HEK293 (cell line): ENCODE measurements around the gene CDX2.

Experiments
- CTCF ChIA-PET: fragments of 350-600 bp; formaldehyde crosslinking; extraction: SDS; loops from one replicate; lab custom pipeline; 2021; ENCODE audit warnings: antibody characterized with exemption; lab: Yijun Ruan, JAX
- POLR2A ChIA-PET: fragments of 300-600 bp; formaldehyde crosslinking; extraction: SDS; loops from one replicate; lab custom pipeline; 2020; ENCODE audit warnings: antibody characterized with exemption, inconsistent platforms; lab: Yijun Ruan, JAX
- H3K27ac ChIP-seq: fragments of 200-500 bp; sonication (Bioruptor generic); 2 replicates; pipeline ENCODE4 v1.5.1; 2014; ENCODE audit warnings: low read depth, low read length, control low read depth, inconsistent platforms; ENCODE audit errors: extremely low read depth
- H3K36me3 ChIP-seq, 2 experiments: fragments of 200-500 bp in 1 of 2; sonication (Bioruptor generic) in 1 of 2; 1 replicate in 1 of 2; 2 replicates in 1 of 2; pipeline ENCODE4 v1.5.1; 2014 to 2017; ENCODE audit warnings: inconsistent platforms in 2 of 2, low read length in 2 of 2; ENCODE audit not compliant: control insufficient read depth in 2 of 2, insufficient read depth in 1 of 2
- H3K4me1 ChIP-seq: fragments of 200-500 bp; sonication (Bioruptor generic); 2 replicates; pipeline ENCODE4 v1.5.1; 2014; ENCODE audit warnings: mild to moderate bottlenecking, low read length, inconsistent platforms; ENCODE audit not compliant: control insufficient read depth, insufficient read depth
- H3K4me3 ChIP-seq: 2 replicates; pipeline ENCODE4 v1.5.1; 2011; ENCODE audit warnings: low read depth, mild to moderate bottlenecking, control low read depth, low read length, moderate library complexity
- H3K9me3 ChIP-seq: fragments of 200-500 bp; sonication (Bioruptor generic); 2 replicates; pipeline ENCODE4 v1.5.1; 2014; ENCODE audit warnings: low read depth, low read length, inconsistent platforms; ENCODE audit not compliant: control insufficient read depth, insufficient read depth
- GLIS1 ChIP-seq: fragments of 450-650 bp; formaldehyde crosslinking; IDR thresholded peaks from 2 replicates; pipeline ENCODE4 v1.5.1; 2016; ENCODE audit warnings: missing biosample characterization, missing genetic modification characterization
- GLIS2 ChIP-seq: fragments of 450-650 bp; formaldehyde crosslinking; IDR thresholded peaks from 2 replicates; pipeline ENCODE4 v1.5.1; 2016; ENCODE audit warnings: missing biosample characterization, missing genetic modification characterization
- HOXD13 ChIP-seq: sonication (generic); formaldehyde crosslinking; IDR thresholded peaks from 2 replicates; pipeline ENCODE4 v1.8.0; 2022; ENCODE audit warnings: missing genetic modification reagents, borderline replicate concordance
- KLF16 ChIP-seq: fragments of 450-650 bp; formaldehyde crosslinking; IDR thresholded peaks from 2 replicates; pipeline ENCODE4 v1.5.1; 2017; ENCODE audit warnings: missing biosample characterization, missing genetic modification characterization
- KLF7 ChIP-seq: fragments of 450-650 bp; formaldehyde crosslinking; IDR thresholded peaks from 2 replicates; pipeline ENCODE4 v1.5.1; 2016; ENCODE audit warnings: missing biosample characterization, missing genetic modification characterization, borderline replicate concordance
- KLF8 ChIP-seq: fragments of 450-650 bp; formaldehyde crosslinking; IDR thresholded peaks from 2 replicates; pipeline ENCODE4 v1.5.1; 2016; ENCODE audit warnings: missing biosample characterization, missing genetic modification characterization
- PRDM1 ChIP-seq: fragments of 450-650 bp; formaldehyde crosslinking; IDR thresholded peaks from 2 replicates; pipeline ENCODE4; 2016; ENCODE audit warnings: missing biosample characterization, missing genetic modification characterization
- REST ChIP-seq: fragments of 450-650 bp; formaldehyde crosslinking; IDR thresholded peaks from 2 replicates; pipeline ENCODE4 v1.5.1; 2016; ENCODE audit warnings: missing biosample characterization, missing genetic modification characterization
- SP3 ChIP-seq: fragments of 450-650 bp; formaldehyde crosslinking; IDR thresholded peaks from 2 replicates; pipeline ENCODE4 v1.5.1; 2016; ENCODE audit warnings: missing biosample characterization, missing genetic modification characterization
- SP7 ChIP-seq: fragments of 450-650 bp; formaldehyde crosslinking; IDR thresholded peaks from 2 replicates; pipeline ENCODE4 v1.5.1; 2016; ENCODE audit warnings: missing biosample characterization, missing genetic modification characterization
- TRIM28 ChIP-seq: IDR thresholded peaks from 2 replicates; pipeline ENCODE4 v1.6.1; 2011; ENCODE audit warnings: low read length, control low read depth, borderline replicate concordance
- ZBTB6 ChIP-seq: fragments of 450-650 bp; formaldehyde crosslinking; IDR thresholded peaks from 2 replicates; pipeline ENCODE4 v1.5.1; 2017; ENCODE audit warnings: missing biosample characterization, missing genetic modification characterization
- ZNF138 ChIP-seq: fragments of 450-650 bp; formaldehyde crosslinking; IDR thresholded peaks from 2 replicates; pipeline ENCODE4 v1.5.1; 2016; ENCODE audit warnings: missing biosample characterization, missing genetic modification characterization, borderline replicate concordance
- ZNF174 ChIP-seq: fragments of 450-650 bp; formaldehyde crosslinking; IDR thresholded peaks from 2 replicates; pipeline ENCODE4 v1.5.0; 2017; ENCODE audit warnings: missing biosample characterization, mild to moderate bottlenecking, missing genetic modification characterization
- ZNF366 ChIP-seq: fragments of 450-650 bp; formaldehyde crosslinking; conservative IDR thresholded peaks from 2 replicates; pipeline ENCODE4 v1.5.1; 2016; ENCODE audit warnings: missing biosample characterization, missing genetic modification characterization
- ZNF48 ChIP-seq: fragments of 450-650 bp; formaldehyde crosslinking; IDR thresholded peaks from 2 replicates; pipeline ENCODE4 v1.5.1; 2016; ENCODE audit warnings: missing biosample characterization, missing genetic modification characterization
- ZNF488 ChIP-seq: fragments of 450-650 bp; formaldehyde crosslinking; IDR thresholded peaks from 2 replicates; pipeline ENCODE4 v1.5.1; 2016; ENCODE audit warnings: missing biosample characterization, missing genetic modification characterization
- ZNF624 ChIP-seq: fragments of 450-650 bp; formaldehyde crosslinking; IDR thresholded peaks from 2 replicates; pipeline ENCODE4 v1.5.1; 2017; ENCODE audit warnings: missing biosample characterization, missing genetic modification characterization
- ZNF791 ChIP-seq: fragments of 450-650 bp; formaldehyde crosslinking; IDR thresholded peaks from 2 replicates; pipeline ENCODE4 v1.5.1; 2016; ENCODE audit warnings: missing biosample characterization, missing genetic modification characterization
- ZXDB ChIP-seq: fragments of 450-650 bp; formaldehyde crosslinking; IDR thresholded peaks from 2 replicates; pipeline ENCODE4 v1.5.1; 2016; ENCODE audit warnings: missing biosample characterization, missing genetic modification characterization

CDX2 gene

GRCh38 chr13:27962128-27962841 lies 6.8 kb downstream of the CDX2 start:
- peaks cover 0 to 46% of the 10 kb centered on the region in 2 experiments; a peak in 2 of 3 replicates for H3K36me3 ChIP-seq
- no peak overlapping the region for H3K4me3 ChIP-seq
- TF ChIP-seq ZNF624 (no peak), GLIS1 (tag by site-specific recombination) (0 out of 2 replicates have a peak, but pooled peaks have one; percentile 30), GLIS2 (peak; percentile 34), KLF8 (tag by site-specific recombination) (no peak)
- ChIA-PET POLR2A (interaction anchor here (0.7 kb wide), 1 partner anchor 696 kb away, joined by 11 read pairs; no protein-coding TSS in a partner anchor), CTCF (interaction anchor here (0.5 to 13.6 kb wide), 4 partner anchors 9 to 537 kb away, joined by 3 to 206 read pairs (median 4); no protein-coding TSS in a partner anchor)
- no peak overlapping the region for H3K27ac ChIP-seq
- H3K9me3 ChIP-seq, result no peaks in the 10 kb centered on the region
- H3K4me1 ChIP-seq, result no peaks in the 10 kb centered on the region

- Histone ChIP-seq H3K27ac (no peak overlapping the region), H3K36me3 (peaks cover 0 to 46% of the 10 kb centered on the region in 2 experiments; a peak in 2 of 3 replicates), H3K4me3 (no peak overlapping the region), H3K9me3 (no peaks in the 10 kb centered on the region), H3K4me1 (no peaks in the 10 kb centered on the region; the same call in 1 of the 2 replicates)
- POLR2A ChIA-PET, result no interaction called here
- CTCF ChIA-PET, result interaction anchor here (0.7 to 13.6 kb wide), 4 partner anchors 10 to 644 kb away, joined by 3 to 206 read pairs (median 4); no protein-coding TSS in a partner anchor
- TF ChIP-seq KLF16 (tag by site-specific recombination) (no peak), ZNF488 (no peak), ZBTB6 (tag by site-specific recombination) (no peak), SP7 (no peak), ZNF138 (no peak), SP3 (tag by site-specific recombination) (no peak), ZNF48 (tag by site-specific recombination) (no peak), ZNF791 (tag by site-specific recombination) (no peak), KLF7 (tag by site-specific recombination) (no peak), TRIM28 (no peak), ZNF366 (tag by site-specific recombination) (no peak), REST (tag by site-specific recombination) (no peak), ZNF174 (tag by site-specific recombination) (no peak), HOXD13 (CRISPR knock-in tag) (no peak), ZXDB (tag by site-specific recombination) (no peak), PRDM1 (tag by site-specific recombination) (no peak)
These were observed 7.7 kb downstream of the CDX2 start for GRCh38 chr13:27961227-27962085.
